IPS-18c (cell line): ENCODE data around the gene TOPAZ1.

Experiments
- H3K4me3 ChIP-seq: 2 replicates; pipeline ENCODE4 v1.7.0; 2013; ENCODE audit warnings: low read depth, mild to moderate bottlenecking, low read length, moderate library complexity; ENCODE audit not compliant: insufficient read depth
- H3K9me3 ChIP-seq: one replicate; pipeline ENCODE4 v1.6.1; 2013; ENCODE audit warnings: mild to moderate bottlenecking, low read length, moderate library complexity; ENCODE audit not compliant: control insufficient read depth, insufficient read depth

TOPAZ1 gene

DNA sequence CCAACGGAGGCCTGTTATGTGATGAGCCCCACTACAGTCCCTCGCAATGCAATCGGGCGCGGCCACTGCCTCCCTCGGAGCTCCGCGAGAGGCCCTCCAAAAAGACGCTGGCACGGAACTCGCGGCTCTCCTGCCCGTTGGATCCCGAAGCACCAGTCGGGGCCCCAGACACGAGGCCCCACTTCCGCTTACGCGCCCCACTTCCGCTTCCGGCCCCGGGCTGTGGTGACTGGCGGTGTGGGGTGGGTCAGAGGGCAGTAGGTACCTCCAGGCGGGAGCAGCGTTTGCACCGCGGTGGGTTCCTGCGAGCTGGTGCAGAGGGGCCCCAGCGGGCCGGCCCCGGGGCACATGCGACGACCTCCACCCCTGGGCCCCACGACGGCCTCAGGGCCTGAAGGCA lies at the start of gene TOPAZ1:
Gene TOPAZ1, plus strand, starts transcription at position 181 of the 400 bp plus-strand sequence. Its CDS starts 168 bp downstream, at position 349.
- H3K9me3 ChIP-seq, result no peaks in the 10 kb centered on the region
- H3K4me3 ChIP-seq, result no peak within 1 kb of the TSS

DNA sequence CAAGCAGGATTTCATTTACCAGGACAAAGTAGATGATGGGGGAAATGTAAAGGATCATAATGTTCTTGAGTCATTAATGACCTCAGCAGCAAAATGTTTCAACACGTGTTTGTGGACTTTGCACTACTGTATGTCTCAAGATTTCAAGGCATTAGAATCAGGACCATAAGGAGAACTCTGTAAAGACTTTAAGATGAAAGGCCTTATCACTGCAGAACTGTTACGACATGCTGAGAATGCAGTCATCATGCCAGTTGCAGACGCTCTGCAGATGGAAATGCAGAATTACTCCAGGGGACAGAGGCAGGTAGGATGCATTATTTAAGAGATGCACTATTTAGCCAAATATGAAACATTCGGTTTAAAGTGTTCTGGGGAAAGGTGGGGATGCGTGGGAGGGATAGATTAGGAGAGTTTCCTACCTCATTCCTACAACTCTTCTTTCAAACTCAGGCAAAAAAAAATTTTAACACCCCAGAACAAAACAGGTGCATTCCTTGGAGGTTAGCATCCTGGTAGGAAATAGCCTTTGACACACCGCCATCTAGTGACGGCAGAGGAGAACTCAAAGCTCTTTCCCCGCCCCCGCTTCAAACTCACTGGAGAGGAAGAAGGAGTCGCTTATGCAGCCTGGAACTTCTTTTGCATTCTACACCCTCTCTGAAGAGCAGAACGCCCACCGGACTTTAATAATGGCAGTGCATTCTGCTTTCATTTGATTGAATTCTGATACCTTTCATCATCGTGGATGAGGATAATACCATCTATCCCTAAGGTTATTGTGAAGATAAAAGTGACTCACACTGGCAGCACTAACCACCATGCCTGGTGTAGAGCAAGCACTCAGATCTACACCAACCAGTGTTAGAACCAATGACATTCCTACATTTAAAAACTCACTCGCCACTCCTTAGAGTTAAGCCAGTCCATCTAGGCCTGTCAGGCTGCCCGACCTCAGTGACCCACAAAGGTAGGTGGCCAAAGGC lies 43.1 kb upstream of the TOPAZ1 start:
- H3K4me3 ChIP-seq, result no peak overlapping the region
- H3K9me3 ChIP-seq, result no peaks in the 10 kb centered on the region

DNA sequence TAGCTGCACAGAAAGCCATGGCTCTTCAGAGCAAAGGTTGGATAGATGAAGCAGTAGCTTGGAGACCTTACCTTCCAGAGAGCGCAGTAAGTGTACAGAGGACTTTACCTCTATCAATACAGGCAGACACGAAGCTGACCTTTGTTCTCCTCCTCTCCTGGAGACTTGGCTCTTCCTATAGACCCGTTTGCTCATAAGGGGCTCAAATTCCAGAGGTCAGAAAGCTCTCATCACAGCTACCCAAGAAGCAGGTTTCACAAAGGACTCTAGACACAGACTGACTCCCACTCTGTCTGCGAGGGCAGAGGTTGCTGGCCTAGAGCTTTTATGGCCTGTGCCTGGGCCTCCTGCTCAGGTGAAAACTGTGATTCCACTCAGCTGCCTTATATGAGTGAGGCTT lies 35.4 kb upstream of the TOPAZ1 start:
- no peak overlapping the region for H3K4me3 ChIP-seq
- no peaks in the 10 kb centered on the region for H3K9me3 ChIP-seq

DNA sequence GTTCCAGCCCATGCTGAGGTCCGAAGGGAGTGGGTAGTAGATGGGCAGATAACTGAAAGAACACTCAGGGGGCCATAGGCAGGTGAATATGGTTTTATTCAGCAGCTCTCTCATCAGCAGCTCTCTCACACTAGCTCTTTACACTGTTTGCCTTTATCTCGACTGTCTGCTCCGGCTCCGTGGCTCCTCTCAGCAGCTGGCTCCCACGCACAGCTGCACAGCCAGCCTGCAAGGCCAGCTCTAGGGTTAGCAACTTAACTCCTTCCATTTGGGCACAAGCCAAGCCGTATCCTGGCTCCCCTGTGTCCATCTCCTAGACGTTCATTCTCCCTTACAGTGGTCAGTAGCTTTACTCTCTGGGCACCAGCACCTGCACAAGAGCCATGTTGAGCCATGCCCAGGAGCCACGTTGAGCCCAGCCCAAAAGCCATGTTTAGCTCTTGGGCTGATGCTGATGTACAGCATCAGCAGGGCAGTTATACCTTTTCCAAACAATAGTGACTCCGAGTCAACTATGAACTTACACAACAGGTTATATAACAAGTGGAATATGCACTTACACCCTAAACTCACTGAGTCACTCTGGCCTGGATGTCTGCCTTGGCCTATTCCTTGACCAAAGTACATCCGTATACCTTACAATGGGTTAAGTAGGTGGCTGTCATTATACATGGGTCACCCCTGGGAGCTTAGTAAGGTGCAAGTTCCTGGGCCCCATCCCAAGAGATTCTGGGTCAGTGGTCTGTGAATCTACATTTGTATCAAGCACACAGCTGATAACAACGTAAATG lies 34.6 kb upstream of the TOPAZ1 start:
- Histone ChIP-seq H3K4me3 (no peak overlapping the region), H3K9me3 (no peaks in the 10 kb centered on the region)

DNA sequence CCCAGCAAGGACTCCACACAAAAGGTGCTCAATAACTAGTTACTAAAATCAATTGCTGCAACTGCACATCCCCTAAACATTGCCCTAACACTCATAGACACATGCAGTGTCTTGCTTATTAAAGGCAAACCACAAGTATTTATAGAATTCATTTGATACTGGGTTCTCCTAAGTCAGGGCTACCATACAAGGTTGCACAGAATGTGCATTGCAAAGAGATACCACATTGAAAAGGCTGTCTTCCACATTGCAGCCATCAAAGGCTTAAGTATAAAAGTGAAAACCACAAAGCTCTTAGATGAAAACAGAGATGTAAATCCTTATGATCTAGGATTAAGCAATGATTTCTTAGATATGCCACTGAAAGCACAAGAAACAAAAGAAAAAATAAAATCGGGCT lies 33.6 kb upstream of the TOPAZ1 start:
- H3K4me3 ChIP-seq, result no peak overlapping the region
- H3K9me3 ChIP-seq, result no peaks in the 10 kb centered on the region

DNA sequence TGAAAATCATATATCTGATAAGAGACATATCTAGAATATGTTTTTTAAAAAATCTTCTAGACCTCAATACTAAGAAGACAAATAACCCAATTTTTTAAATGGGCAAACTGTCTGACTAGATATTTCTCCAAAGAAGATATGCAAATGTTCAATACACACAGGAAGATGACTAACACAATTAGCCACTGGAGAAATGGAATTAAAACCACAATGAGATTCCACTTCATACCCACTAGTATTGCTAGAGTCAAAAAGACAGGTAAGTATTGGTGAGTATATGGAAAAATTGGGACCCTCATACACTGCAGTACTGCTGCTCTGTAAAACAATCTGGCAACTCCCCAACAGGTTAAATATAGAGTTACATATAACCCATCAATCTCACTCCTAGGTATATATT lies 33.1 kb upstream of the TOPAZ1 start:
- no peaks in the 10 kb centered on the region for H3K9me3 ChIP-seq
- no peak overlapping the region for H3K4me3 ChIP-seq

DNA sequence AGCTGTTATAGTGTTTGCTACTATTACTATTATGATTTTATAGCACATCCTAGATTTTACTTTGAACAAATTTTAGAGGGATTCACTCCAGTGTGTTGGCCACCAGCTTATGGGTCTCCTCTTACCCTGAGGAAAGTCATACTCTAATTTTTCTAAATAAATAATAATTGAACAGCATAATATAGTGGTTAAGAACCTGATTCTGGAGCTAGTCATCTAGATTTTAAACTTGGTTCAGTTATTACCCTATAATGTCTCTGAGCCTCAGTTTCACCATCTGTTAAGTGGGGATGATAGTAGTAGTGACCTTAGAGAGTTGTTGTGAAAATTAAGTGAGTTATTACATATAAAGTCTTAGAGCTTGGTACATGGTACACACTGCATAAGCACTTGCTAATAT lies 30.7 kb upstream of the TOPAZ1 start:
- H3K4me3 ChIP-seq, result no peak overlapping the region
- H3K9me3 ChIP-seq, result no peaks in the 10 kb centered on the region

DNA sequence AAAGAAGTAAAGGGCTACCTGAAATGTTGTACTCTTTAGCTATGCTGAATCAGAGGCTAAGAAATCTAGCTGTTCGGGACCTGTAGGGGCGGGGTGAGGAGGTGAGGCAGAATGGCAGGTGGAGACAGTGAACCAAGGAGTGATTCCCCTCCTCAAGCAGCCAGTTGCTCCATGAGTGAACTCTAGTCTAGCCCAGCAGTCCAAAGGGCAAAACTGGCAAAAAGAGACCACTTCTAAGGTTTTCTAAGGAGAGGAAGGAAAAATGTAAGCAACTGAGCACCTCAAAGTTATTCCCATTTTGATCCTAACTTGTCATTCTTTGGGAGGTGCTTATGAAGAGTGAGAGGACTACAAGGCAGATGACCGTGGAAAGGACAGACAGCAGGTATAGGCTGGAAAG lies 19.3 kb upstream of the TOPAZ1 start:
- H3K9me3 ChIP-seq, result no peaks in the 10 kb centered on the region
- H3K4me3 ChIP-seq, result no peak overlapping the region

DNA sequence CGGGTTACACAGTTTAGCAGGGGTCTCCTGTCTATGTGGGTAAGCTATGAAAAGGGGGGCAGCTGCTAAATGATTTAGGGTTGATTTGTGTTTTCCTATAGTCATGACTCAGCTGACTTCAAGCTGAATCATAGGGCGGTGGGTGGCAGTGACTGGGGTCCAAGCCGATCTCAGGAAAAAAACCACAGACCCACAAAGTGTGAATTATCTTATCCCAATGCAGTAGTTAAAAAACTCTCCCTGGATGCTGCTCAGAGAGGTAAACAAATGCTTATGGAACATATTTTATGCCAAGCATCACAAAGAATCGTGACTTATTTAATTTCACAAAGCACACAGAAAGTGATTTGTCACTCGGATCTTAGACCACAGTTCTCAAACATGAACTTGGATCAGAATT lies 18.4 kb upstream of the TOPAZ1 start:
- H3K9me3 ChIP-seq, result no peaks in the 10 kb centered on the region
- no peak overlapping the region for H3K4me3 ChIP-seq

DNA sequence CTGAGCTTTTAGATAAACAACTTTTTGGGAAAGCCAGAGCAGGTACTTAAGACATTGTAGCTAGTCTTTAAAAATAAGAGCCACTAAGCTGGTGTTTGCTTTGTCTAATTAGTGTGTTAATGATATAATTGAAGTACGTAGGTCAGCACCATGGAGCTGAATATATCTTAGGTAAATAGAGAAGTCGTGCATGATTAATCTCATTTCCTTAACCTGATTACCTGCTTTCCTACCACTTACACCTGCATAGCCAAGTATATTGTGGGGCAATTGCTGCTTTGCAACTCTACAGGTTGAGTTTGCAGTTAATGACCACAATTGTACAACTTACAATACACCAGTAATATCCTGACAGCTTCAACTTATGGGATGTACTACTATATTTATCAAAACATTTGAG lies 17.6 kb upstream of the TOPAZ1 start:
- H3K9me3 ChIP-seq, result no peaks in the 10 kb centered on the region
- H3K4me3 ChIP-seq, result no peak overlapping the region

DNA sequence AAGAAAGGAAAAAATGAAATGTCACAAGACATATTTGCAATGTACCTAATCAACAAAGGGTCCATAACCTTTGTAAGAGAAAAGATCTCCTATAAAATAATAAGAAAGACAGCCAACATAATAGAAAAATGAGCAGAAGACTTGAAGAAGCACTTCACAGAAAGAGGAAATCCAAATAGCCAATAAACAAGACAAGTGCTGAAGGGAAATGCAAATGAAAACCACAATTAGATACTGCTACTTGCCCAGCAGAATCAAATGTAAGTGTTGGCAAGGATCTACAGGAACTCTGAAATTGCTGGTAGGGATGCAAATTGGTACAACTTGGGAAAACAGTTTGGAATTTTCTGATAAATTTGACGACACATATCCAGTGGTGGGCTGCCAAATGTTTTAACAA lies 15.1 kb upstream of the TOPAZ1 start:
- no peak overlapping the region for H3K4me3 ChIP-seq
- H3K9me3 ChIP-seq, result no peaks in the 10 kb centered on the region

DNA sequence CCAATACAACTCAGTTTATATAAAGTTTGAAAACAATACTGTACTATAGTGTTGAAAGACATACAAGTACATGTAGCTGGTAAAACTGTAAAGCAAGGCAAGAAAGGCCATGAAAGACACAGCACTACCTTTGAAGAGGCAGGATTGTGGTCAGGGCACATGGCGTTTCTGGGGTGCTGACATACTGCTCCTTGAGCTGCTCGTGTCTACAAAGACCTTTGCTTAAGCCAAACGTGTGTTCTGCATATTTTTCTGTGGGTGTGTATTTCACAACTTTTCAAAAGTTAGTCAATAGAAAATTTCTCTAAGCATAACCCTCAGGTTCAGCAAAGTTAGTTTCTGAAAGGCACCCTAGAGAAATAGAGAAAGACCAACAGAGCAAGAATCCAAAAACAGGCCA lies 14.1 kb upstream of the TOPAZ1 start:
- no peaks in the 10 kb centered on the region for H3K9me3 ChIP-seq
- no peak overlapping the region for H3K4me3 ChIP-seq

DNA sequence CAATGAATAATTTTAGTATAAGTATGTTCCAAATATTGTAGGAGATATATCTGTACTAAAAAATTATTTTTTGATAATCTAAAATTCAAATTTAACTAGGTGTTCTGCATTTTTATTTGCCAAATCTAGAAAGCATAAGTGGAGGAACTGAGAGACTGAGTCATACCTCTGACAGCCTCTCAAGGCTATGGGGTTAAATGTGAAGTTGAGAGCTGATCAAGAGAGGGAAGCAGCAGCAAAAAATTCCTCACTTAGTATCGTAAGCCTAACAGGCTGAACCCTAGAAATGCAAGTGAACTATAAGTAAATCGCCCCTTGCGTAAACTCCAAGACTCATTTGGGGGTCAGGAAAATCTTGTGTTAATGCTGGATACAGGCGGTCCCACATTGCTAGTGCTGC lies 12.8 kb upstream of the TOPAZ1 start:
- Histone ChIP-seq H3K9me3 (no peaks in the 10 kb centered on the region), H3K4me3 (no peak overlapping the region)

DNA sequence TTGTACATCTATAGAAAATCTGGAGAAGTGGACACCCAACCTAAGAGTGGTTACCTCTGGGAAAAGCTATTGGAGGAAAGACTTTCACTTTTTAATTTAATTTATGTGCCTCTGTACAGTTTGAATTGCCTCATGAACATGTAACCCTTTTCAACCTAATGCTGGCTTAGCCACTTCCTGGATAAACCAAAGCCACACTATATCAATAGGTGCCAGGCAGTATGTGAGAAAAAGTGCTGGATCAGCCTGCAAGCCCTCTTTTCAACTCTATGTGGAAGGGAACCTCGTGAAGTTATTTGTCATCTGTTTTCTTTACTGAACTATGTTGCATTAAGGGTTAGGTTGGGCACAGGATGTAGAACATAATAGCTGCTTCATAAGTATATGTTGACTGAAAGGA lies 9.3 kb upstream of the TOPAZ1 start:
- Histone ChIP-seq H3K9me3 (no peaks in the 10 kb centered on the region), H3K4me3 (no peak overlapping the region)

DNA sequence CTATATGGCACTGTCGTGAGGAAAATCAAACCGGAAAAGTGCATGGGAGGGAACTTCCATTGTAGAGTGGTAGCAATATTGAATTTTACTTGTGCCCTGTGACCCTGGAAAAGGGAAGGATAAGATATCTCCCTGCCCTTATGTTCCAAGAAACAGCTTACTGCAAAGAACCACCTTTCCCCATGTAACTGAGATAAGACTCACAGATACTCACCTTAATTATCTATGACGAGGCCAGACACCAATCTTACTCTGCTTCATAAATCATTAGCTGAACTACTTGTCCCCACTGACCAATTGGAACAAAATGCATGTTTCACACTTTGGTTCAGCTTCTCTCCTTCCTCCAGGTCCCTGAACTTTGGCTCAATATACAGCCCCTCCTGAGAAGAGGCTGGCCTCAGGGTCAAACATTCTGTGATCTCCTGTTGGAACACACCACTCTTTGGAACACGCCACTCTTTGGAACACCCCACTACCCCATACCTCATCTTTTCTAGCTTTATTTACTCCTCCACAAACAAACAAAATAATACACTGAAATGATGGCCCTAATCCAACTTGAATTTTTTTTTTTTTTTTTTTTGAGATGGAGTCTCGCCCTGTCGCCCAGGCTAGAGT lies 6.9 kb upstream of the TOPAZ1 start:
- H3K9me3 ChIP-seq, result no peaks in the 10 kb centered on the region
- no peak overlapping the region for H3K4me3 ChIP-seq

DNA sequence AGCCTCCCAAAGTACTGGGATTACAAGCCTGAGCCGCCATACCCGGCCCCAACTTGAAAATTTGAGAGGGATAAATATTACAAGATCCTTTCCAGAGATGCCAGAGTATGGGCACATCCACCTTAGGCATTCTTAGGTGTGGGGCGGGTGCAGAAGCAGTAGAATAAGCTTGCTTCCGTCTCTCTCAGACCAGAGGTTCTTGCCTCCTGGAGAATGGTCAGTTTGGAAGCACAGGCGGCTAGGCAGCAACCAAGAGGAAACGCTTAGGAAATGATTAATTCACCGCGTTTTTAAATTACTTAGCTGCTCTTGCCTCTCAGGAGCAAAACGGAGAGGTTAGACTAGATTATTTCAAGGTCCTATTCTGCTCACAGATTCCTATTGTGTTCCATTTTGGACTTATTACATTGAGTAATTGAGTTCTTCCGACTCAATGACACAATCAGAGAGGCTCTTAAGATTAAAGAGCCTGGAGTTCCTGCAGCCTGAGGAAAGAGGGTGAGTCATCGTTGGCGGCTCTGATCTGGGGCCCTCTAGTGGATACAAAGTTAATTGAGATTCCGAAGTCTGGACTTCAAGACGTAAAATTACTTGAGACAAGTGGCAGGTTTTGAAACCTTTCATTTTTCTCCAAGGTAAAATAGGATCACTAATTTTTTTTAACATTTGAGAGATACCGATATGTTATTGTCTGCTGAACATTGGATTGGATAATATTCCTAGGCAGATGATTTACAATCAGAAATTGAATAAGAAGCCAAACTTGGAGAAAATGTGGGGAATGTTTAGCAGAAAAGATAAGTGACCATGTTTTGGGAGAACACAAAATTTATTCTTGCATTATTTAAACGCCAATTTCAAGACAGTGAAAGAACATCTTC lies 5.8 kb upstream of the TOPAZ1 start:
- H3K9me3 ChIP-seq, result no peaks in the 10 kb centered on the region
- H3K4me3 ChIP-seq, result no peak overlapping the region

DNA sequence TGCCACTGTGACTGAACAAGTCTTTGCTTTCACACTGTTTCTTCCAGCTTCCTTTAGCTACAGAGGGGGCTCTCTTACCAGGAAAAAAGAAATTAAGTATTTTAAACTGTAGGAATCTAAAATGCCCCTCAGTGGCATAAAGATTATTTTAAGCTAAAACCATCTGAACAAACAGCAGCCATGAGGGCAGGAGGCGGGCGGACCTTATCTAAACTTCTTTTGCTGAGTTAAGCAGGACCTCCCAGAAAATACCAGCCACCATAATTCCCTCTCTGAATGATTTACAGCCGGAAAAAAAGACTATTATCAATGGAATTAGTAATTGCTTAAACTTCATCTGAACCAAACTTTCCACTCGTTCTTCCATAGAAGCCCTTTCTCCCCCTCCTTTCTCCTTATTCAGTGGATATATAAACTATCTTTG lies 5.2 kb upstream of the TOPAZ1 start:
- Histone ChIP-seq H3K4me3 (no peak overlapping the region), H3K9me3 (no peaks in the 10 kb centered on the region)
